Kasumi-1 (cell line): ENCODE data around the gene SMAD5.
A peak's percentile ranks its signal among the peaks of the same experiment; 100 is the strongest.

Source experiments
- DNase-seq, 2 experiments: peaks; one replicate each; lab custom pipeline; 2025; lab: John Stamatoyannopoulos, UW

SMAD5 gene

GRCh38 chr5:136132557-136133221 is at the start of gene SMAD5:
TSS of gene SMAD5 (plus strand) at chr5:136132845. CDS start at chr5:136153761, 20,916 bp downstream.
- DNase-seq: peak; percentile 72 to 75

- no peak for DNase-seq
Observed at GRCh38 chr5:136084698-136085097, 47.9 kb upstream of the SMAD5 start.

GRCh38 chr5:136086783-136087566 is 45.7 kb upstream of the SMAD5 start:
- DNase-seq: no peak

- no peak for DNase-seq
Observed at GRCh38 chr5:136087961-136088871, 44.4 kb upstream of the SMAD5 start.

- no peak for DNase-seq
Observed at GRCh38 chr5:136089791-136090190, 42.9 kb upstream of the SMAD5 start.

- no peak for DNase-seq
Observed at GRCh38 chr5:136090319-136090718, 42.3 kb upstream of the SMAD5 start.

GRCh38 chr5:136094189-136094912 is 38.3 kb upstream of the SMAD5 start:
- no peak for DNase-seq

- DNase-seq: no peak
Observed at GRCh38 chr5:136094913-136095641, 37.6 kb upstream of the SMAD5 start.

GRCh38 chr5:136098176-136098575 is 34.5 kb upstream of the SMAD5 start:
- no peak for DNase-seq

- no peak for DNase-seq
Observed at GRCh38 chr5:136099870-136100269, 32.8 kb upstream of the SMAD5 start.

GRCh38 chr5:136101884-136102283 is 30.8 kb upstream of the SMAD5 start:
- DNase-seq: no peak

- DNase-seq: no peak
Observed at GRCh38 chr5:136103118-136103517, 29.5 kb upstream of the SMAD5 start.

- no peak for DNase-seq
Observed at GRCh38 chr5:136104306-136104965, 28.2 kb upstream of the SMAD5 start.

GRCh38 chr5:136106351-136107031 is 26.2 kb upstream of the SMAD5 start:
- DNase-seq: no peak

- DNase-seq: no peak
Observed at GRCh38 chr5:136108180-136108611, 24.4 kb upstream of the SMAD5 start.

- DNase-seq: no peak
Observed at GRCh38 chr5:136108766-136109165, 23.9 kb upstream of the SMAD5 start.

- no peak for DNase-seq
Observed at GRCh38 chr5:136109453-136110135, 23.1 kb upstream of the SMAD5 start.

- DNase-seq: no peak
Observed at GRCh38 chr5:136113606-136114005, 19.0 kb upstream of the SMAD5 start.

- no peak for DNase-seq
Observed at GRCh38 chr5:136114414-136115125, 18.1 kb upstream of the SMAD5 start.
